Measurements from ENCODE around the gene ZNF750.

Gene ZNF750

GRCh38 chr17:82803606-82804005, 36.2 kb downstream of the ZNF750 start:
- TF ChIP-seq GLIS3 (CRISPR knock-in tag; IDR thresholded peaks at IDR 0.05) (no peak), ARNTL (CRISPR knock-in tag; IDR thresholded peaks at IDR 0.05; ENCODE audit: borderline replicate concordance, low read depth) (no peak), CREB5 (CRISPR knock-in tag; IDR thresholded peaks at IDR 0.05; ENCODE audit: low read depth) (no peak), ZC3H10 (CRISPR knock-in tag; IDR thresholded peaks at IDR 0.05) (no peak), BACH2 (CRISPR knock-in tag; IDR thresholded peaks at IDR 0.05; ENCODE audit: borderline replicate concordance) (no peak), ZFP30 (CRISPR knock-in tag; IDR thresholded peaks at IDR 0.05) (no peak), SNAI2 (CRISPR knock-in tag; IDR thresholded peaks at IDR 0.05) (no peak), TOX (CRISPR knock-in tag; IDR thresholded peaks at IDR 0.05; ENCODE audit: borderline replicate concordance) (no peak), ZFP3 (CRISPR knock-in tag; IDR thresholded peaks at IDR 0.05) (no peak), ISL1 (CRISPR knock-in tag; IDR thresholded peaks at IDR 0.05) (no peak), CSDC2 (CRISPR knock-in tag; IDR thresholded peaks at IDR 0.05) (no peak), TCF4 (CRISPR knock-in tag; IDR thresholded peaks at IDR 0.05; ENCODE audit: borderline replicate concordance) (no peak), RARB (CRISPR knock-in tag; IDR thresholded peaks at IDR 0.05) (no peak), OSR1 (CRISPR knock-in tag; IDR thresholded peaks at IDR 0.05) (no peak), ZNF8 (CRISPR knock-in tag; IDR thresholded peaks at IDR 0.05) (no peak), ESRRG (CRISPR knock-in tag; IDR thresholded peaks at IDR 0.05) (no peak), ZNF70 (CRISPR knock-in tag; IDR thresholded peaks at IDR 0.05) (no peak)
- TF ChIP-seq, protein P1, sequence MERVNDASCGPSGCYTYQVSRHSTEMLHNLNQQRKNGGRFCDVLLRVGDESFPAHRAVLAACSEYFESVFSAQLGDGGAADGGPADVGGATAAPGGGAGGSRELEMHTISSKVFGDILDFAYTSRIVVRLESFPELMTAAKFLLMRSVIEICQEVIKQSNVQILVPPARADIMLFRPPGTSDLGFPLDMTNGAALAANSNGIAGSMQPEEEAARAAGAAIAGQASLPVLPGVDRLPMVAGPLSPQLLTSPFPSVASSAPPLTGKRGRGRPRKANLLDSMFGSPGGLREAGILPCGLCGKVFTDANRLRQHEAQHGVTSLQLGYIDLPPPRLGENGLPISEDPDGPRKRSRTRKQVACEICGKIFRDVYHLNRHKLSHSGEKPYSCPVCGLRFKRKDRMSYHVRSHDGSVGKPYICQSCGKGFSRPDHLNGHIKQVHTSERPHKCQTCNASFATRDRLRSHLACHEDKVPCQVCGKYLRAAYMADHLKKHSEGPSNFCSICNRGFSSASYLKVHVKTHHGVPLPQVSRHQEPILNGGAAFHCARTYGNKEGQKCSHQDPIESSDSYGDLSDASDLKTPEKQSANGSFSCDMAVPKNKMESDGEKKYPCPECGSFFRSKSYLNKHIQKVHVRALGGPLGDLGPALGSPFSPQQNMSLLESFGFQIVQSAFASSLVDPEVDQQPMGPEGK (CRISPR knock-in tag; IDR thresholded peaks at IDR 0.05; ENCODE audit: borderline replicate concordance), result no peak
- TF ChIP-seq, protein P2, sequence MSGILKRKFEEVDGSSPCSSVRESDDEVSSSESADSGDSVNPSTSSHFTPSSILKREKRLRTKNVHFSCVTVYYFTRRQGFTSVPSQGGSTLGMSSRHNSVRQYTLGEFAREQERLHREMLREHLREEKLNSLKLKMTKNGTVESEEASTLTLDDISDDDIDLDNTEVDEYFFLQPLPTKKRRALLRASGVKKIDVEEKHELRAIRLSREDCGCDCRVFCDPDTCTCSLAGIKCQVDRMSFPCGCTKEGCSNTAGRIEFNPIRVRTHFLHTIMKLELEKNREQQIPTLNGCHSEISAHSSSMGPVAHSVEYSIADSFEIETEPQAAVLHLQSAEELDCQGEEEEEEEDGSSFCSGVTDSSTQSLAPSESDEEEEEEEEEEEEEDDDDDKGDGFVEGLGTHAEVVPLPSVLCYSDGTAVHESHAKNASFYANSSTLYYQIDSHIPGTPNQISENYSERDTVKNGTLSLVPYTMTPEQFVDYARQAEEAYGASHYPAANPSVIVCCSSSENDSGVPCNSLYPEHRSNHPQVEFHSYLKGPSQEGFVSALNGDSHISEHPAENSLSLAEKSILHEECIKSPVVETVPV (CRISPR knock-in tag; IDR thresholded peaks at IDR 0.05), result no peak

DNA sequence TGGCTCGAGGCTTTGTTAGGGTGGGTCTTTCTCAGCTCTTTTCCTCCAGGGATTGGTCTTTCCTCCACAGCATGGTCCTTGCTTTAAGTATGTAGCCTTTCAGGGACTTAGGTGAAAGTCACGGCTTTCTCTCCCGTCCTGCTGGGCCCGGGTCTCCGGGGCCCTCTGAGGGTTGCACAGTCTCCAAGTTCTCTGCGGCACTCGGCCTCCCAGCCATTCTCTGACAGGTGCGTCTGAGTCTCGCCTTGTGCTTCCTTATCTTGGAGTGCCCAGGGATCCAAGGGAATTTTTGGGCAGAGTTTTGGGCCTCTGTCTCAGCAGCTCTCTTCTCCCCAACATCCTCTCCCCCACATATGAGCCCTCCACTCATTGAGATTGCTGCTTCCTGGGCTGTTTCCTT, 36.6 kb downstream of the ZNF750 start:
- ATAC-seq, result no peak
- no peak for TF ChIP-seq ZNF70 (CRISPR knock-in tag; IDR thresholded peaks at IDR 0.05)

More at GRCh38 chr17:82803606-82804005, 36.2 kb downstream of the ZNF750 start:
- ATAC-seq, result no peak

GRCh38 chr17:82802075-82802780, 37.6 kb downstream of the ZNF750 start:
- peak; percentile 42 for ATAC-seq
- TF ChIP-seq, protein P3, sequence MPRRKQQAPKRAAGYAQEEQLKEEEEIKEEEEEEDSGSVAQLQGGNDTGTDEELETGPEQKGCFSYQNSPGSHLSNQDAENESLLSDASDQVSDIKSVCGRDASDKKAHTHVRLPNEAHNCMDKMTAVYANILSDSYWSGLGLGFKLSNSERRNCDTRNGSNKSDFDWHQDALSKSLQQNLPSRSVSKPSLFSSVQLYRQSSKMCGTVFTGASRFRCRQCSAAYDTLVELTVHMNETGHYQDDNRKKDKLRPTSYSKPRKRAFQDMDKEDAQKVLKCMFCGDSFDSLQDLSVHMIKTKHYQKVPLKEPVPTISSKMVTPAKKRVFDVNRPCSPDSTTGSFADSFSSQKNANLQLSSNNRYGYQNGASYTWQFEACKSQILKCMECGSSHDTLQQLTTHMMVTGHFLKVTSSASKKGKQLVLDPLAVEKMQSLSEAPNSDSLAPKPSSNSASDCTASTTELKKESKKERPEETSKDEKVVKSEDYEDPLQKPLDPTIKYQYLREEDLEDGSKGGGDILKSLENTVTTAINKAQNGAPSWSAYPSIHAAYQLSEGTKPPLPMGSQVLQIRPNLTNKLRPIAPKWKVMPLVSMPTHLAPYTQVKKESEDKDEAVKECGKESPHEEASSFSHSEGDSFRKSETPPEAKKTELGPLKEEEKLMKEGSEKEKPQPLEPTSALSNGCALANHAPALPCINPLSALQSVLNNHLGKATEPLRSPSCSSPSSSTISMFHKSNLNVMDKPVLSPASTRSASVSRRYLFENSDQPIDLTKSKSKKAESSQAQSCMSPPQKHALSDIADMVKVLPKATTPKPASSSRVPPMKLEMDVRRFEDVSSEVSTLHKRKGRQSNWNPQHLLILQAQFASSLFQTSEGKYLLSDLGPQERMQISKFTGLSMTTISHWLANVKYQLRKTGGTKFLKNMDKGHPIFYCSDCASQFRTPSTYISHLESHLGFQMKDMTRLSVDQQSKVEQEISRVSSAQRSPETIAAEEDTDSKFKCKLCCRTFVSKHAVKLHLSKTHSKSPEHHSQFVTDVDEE (CRISPR knock-in tag; IDR thresholded peaks at IDR 0.05), result no peak

DNA sequence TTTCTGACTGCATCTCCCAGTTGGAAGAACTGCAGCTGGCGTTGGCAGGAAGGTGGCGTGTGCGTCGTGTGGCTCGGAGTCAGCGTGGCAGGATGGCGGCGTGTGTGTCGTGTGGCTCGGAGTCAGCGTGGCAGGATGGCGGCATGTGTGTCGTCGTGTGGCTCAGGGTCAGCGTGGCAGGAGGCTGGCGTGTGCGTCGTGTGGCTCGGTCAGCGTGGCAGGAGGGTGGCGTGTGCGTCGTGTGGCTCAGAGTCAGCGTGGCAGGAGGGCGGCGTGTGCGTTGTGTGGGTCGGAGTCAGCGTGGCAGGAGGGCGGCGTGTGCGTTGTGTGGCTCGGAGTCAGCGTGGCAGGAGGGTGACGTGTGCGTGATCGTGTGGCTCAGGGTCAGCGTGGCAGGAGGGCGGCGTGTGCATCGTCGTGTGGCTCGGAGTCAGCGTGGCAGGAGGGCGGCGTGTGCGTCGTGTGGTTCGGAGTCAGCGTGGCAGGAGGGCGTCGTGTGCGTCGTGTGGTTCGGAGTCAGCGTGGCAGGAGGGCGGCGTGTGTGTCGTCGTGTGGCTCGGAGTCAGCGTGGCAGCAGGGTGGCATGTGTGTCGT, 38.3 kb downstream of the ZNF750 start:
- TF ChIP-seq, protein P1 (CRISPR knock-in tag; IDR thresholded peaks at IDR 0.05; ENCODE audit: borderline replicate concordance), result no peak
- no peak for TF ChIP-seq ZFP30 (CRISPR knock-in tag; IDR thresholded peaks at IDR 0.05)
- no peak for TF ChIP-seq ARNTL (CRISPR knock-in tag; IDR thresholded peaks at IDR 0.05; ENCODE audit: borderline replicate concordance, low read depth)
- no peak for TF ChIP-seq ZC3H10 (CRISPR knock-in tag; IDR thresholded peaks at IDR 0.05)
- TF ChIP-seq OSR1 (CRISPR knock-in tag; IDR thresholded peaks at IDR 0.05), result no peak
- TF ChIP-seq PPARA (CRISPR knock-in tag; IDR thresholded peaks at IDR 0.05; ENCODE audit: borderline replicate concordance), result no peak
- no peak for TF ChIP-seq ESRRG (CRISPR knock-in tag; IDR thresholded peaks at IDR 0.05)
- TF ChIP-seq ZNF8 (CRISPR knock-in tag; IDR thresholded peaks at IDR 0.05), result no peak
- TF ChIP-seq TCF4 (CRISPR knock-in tag; IDR thresholded peaks at IDR 0.05; ENCODE audit: borderline replicate concordance), result no peak
- ATAC-seq, result no peak
